ENCODE measurements around the gene TEKT2. TPM values are rescaled to one million over a fixed set of nuclear protein-coding genes. Genes with fewer than 3 reads are reported as not detected.

TEKT2 gene
- total RNA-seq, 1 experiment from 2014 or later = 0.20 TPM

- Histone ChIP-seq H3K14ac (ENCODE audit: insufficient read depth, low read length) (no peak overlapping the region), H3K27ac (ENCODE audit: insufficient read length, low read depth, low read length) (no peak overlapping the region), H4K8ac (replicated peaks; ENCODE audit: insufficient read length, low read depth, low read length) (no peak overlapping the region), H4K5ac (ENCODE audit: insufficient read length, low read depth, low read length) (no peak overlapping the region), H4K91ac (ENCODE audit: insufficient read length, low read depth, low read length) (no peak overlapping the region), H3K23ac (ENCODE audit: insufficient read length, low read depth, low read length) (no peak overlapping the region), H3K18ac (ENCODE audit: insufficient read length, low read depth, low read length) (no peak overlapping the region), H4K20me1 (ENCODE audit: control insufficient read depth, insufficient read depth, insufficient read length) (no peaks in the 10 kb centered on the region), H3K4me2 (ENCODE audit: insufficient read depth, insufficient read length, low read length) (no peak overlapping the region), H3K56ac (ENCODE audit: insufficient read length, low read depth, low read length) (no peak overlapping the region), H2BK15ac (ENCODE audit: low read depth, low read length) (no peak overlapping the region), H3K23me2 (ENCODE audit: insufficient read length, low read depth, low read length, poor library complexity, severe bottlenecking) (no peaks in the 10 kb centered on the region), H3K79me1 (ENCODE audit: insufficient read depth, low read depth, low read length, poor library complexity, severe bottlenecking) (no peaks in the 10 kb centered on the region), H2BK5ac (ENCODE audit: insufficient read length, low read length) (no peak overlapping the region), H3K9ac (ENCODE audit: extremely low read depth, insufficient read length, low read length) (no peak overlapping the region), H2BK12ac (ENCODE audit: insufficient read length, low read depth, low read length) (no peak overlapping the region), H3K27me3 (ENCODE audit: insufficient read depth, low read length) (no peaks in the 10 kb centered on the region), H3T11ph (ENCODE audit: low read length) (no peak overlapping the region), H2BK120ac (ENCODE audit: low read depth, low read length, poor library complexity, severe bottlenecking) (no peak overlapping the region), H3K9me3 (ENCODE audit: control insufficient read depth, low read depth, low read length) (no peaks in the 10 kb centered on the region), H3K4ac (ENCODE audit: low read depth, low read length) (no peak overlapping the region; the same call in 1 of the 2 replicates), H2BK20ac (ENCODE audit: low read depth, low read length, poor library complexity, severe bottlenecking) (no peak overlapping the region), H3K79me2 (ENCODE audit: insufficient read depth, low read length) (no peaks in the 10 kb centered on the region), H3K4me1 (ENCODE audit: insufficient read depth, low read length) (no peaks in the 10 kb centered on the region), H2AK5ac (ENCODE audit: insufficient read length, low read length) (no peak overlapping the region), H2AFZ (ENCODE audit: low read length) (no peak overlapping the region)
- Mint-ChIP-seq H3K36me3 (ENCODE audit: insufficient read depth in 1 of 3, low read depth in 3 of 3) (peaks cover 0 to 16% (median 8%) of the 10 kb centered on the region in 3 experiments; a peak in 4 of 7 replicates), H3K27me3 (ENCODE audit: low read depth) (no peaks in the 10 kb centered on the region), H3K4me1 (peaks cover 16 to 19% of the 10 kb centered on the region in 2 experiments), H3K27ac (no peak overlapping the region), H3K9me3 (no peaks in the 10 kb centered on the region), H3K4me3 (no peak overlapping the region)
- TF ChIP-seq CTCF (conservative IDR thresholded peaks at IDR 0.05) = no peak
- WGBS (ENCODE audit: extremely low coverage, insufficient read length, low lambda C conversion rate) = no CpG with 5 or more reads among the region's 13 CpGs
- DNase-seq = no peak
These were observed 14.9 kb downstream of the TEKT2 start for GRCh38 chr1:36098650-36099365.

Measured in H9 (cell line).